Transverse colon (tissue), 4 donors: ENCODE results near the gene P4HA1.

Experiments used
- EP300 ChIP-seq: sonication (generic); formaldehyde crosslinking; IDR thresholded peaks from one replicate; pipeline ENCODE4 v1.6.1; 2017; ENCODE audit warnings: antibody characterized with exemption, low read depth
- POLR2A ChIP-seq: fragments of 450-650 bp; IDR thresholded peaks from one replicate; pipeline ENCODE4 v1.6.1; 2016; ENCODE audit warnings: antibody characterized with exemption, mild to moderate bottlenecking, moderate library complexity
- POLR2AphosphoS5 ChIP-seq, 3 donors: sonication (generic); formaldehyde crosslinking; IDR thresholded peaks; one replicate each; pipeline ENCODE4 v1.6.1; 2016; ENCODE audit warnings: antibody characterized with exemption in 3 of 3
- TF ChIP-seq, protein P1 (sequence below), 5 experiments: fragments of 200-600 bp in 3 of 5; fragments of 450-650 bp in 2 of 5; sonication (generic) in 3 of 5; IDR thresholded peaks; 1 replicate in 2 of 5; 2 replicates in 3 of 5; pipeline ENCODE4 v1.5.1; 2016 to 2017; ENCODE audit warnings: antibody characterized with exemption in 5 of 5, inconsistent platforms in 3 of 5, mild to moderate bottlenecking in 2 of 5, moderate library complexity in 1 of 5

- TF ChIP-seq EP300 (no peak), POLR2A (no peak), POLR2AphosphoS5 (IDR thresholded peaks at IDR 0.05) (no peak)
- TF ChIP-seq, protein P1, sequence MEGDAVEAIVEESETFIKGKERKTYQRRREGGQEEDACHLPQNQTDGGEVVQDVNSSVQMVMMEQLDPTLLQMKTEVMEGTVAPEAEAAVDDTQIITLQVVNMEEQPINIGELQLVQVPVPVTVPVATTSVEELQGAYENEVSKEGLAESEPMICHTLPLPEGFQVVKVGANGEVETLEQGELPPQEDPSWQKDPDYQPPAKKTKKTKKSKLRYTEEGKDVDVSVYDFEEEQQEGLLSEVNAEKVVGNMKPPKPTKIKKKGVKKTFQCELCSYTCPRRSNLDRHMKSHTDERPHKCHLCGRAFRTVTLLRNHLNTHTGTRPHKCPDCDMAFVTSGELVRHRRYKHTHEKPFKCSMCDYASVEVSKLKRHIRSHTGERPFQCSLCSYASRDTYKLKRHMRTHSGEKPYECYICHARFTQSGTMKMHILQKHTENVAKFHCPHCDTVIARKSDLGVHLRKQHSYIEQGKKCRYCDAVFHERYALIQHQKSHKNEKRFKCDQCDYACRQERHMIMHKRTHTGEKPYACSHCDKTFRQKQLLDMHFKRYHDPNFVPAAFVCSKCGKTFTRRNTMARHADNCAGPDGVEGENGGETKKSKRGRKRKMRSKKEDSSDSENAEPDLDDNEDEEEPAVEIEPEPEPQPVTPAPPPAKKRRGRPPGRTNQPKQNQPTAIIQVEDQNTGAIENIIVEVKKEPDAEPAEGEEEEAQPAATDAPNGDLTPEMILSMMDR (IDR thresholded peaks at IDR 0.05) = no peak
These were observed 64.1 kb downstream of the P4HA1 start for GRCh38 chr10:73032536-73032935.
